Measurements from ENCODE around the gene SRP14.
"Not testable (repeated sequence)": the region's sequence is repeated elsewhere in the genome, so short reads cannot be mapped to it uniquely, and the experiment has no call there.

Gene SRP14

DNA sequence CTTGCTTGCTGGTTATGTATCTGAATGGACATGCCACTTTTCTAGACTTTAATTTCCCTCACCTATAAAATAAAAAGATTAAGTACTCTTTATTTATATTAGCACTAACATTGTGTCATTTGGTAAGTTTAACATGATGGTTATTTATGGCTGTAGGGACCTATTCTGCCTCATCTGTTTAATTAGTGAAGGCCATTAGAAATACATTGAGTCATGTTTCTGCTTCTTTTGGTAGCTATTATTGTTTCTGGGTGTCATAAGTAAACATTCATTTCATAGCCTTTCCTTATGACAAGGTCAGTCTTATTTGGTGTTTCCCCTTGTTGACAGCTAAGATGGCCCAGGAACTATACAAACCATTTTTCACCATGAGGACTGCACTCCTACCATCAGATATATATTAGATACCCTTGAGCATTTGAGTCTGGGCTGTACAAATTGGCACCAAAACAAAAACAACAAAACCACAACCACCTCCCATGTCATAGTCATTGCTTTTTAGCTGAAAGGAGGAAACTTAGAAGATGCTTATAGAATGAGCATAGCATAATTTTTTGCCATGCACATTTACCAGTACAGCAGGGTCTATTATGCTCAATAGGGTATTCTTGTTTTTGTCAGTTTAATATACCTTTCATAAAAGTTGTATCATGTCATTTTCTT is 39.3 kb downstream of the SRP14 start:
- in situ Hi-C loops (cut with MboI; ENCODE audit: low pct_unique_long_range_greater_than_20kb, low sequenced_read_pairs) = no loop called here
- DNase-seq = no peak

DNA sequence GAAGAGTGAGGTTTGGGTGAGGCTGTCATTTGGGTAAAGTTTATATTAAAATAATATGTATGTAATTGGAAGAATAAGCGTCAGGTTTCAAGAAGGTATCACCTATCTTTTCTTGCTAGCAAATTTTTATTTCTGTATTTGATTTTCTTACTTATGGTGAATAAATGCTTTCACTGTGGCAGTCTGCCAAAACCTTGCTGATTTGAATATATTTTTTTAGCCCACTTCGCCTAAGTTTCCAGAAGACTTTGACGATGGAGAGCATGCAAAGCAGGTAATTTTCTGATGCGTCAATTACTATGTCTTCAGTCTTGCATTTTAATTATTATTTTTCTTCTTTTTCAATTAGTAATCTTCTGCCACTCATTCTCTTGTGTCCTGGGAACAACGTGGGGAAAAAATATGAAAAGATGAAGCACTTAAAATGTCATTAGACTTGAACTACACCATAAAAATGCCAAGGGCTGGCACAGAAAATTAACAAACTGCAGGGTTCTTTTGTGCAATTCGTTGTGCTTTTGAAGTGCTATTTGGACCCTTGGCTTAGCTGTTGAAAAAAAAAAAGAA is 40.4 kb downstream of the SRP14 start:
- in situ Hi-C loops (cut with MboI; ENCODE audit: low pct_unique_long_range_greater_than_20kb, low sequenced_read_pairs) = no loop called here
- no peak for DNase-seq

- no peak for DNase-seq
- in situ Hi-C loops (cut with MboI; ENCODE audit: low pct_unique_long_range_greater_than_20kb, low sequenced_read_pairs) = no loop called here
Measured at GRCh38 chr15:39997639-39998038, 41.3 kb downstream of the SRP14 start.

DNA sequence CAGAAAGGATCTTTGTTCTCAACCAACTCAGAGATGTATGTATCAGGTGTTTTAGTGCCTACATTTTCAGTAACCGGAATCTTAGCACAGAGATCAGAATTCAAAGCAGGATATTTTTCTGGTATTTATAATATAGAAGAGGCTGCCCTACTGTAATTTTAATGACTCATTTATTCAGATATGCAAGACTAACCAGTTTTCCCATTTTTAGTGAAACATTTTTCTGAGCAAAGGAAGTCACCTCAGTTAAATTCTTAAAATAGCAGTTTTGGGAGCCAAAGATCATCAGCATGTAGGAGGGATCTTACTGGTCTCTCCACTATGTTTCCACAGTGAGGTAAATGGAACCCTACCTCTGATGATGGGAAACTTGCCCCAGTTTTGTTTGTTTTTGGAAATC is 42.0 kb downstream of the SRP14 start:
- in situ Hi-C loops (cut with MboI; ENCODE audit: low pct_unique_long_range_greater_than_20kb, low sequenced_read_pairs) = no loop called here
- no peak for DNase-seq

DNA sequence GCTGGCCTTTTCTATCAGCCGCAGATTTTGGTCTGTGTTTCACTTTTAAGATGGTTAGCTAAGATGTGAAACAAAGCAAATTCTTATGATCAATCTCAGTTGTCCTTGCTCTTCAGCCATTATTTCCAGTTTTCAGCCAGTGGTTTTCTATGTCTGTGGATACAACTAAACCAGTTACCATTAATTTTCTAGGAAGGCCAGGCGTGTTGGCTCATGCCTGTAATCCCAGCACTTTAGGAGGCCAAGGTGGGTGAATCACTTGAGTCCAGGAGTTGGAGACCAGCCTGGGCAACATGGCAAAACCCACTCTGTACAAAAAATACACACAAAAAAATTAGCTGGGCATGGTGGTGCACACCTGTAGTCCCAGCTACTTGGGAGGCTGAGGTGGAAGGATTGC is 42.8 kb downstream of the SRP14 start:
- DNase-seq; in situ Hi-C loops (cut with MboI; ENCODE audit: low pct_unique_long_range_greater_than_20kb, low sequenced_read_pairs): not testable (repeated sequence)

GRCh38 chr15:39992953-39993352 is 46.0 kb downstream of the SRP14 start:
- DNase-seq; in situ Hi-C loops (cut with MboI; ENCODE audit: low pct_unique_long_range_greater_than_20kb, low sequenced_read_pairs): not testable (repeated sequence)

DNA sequence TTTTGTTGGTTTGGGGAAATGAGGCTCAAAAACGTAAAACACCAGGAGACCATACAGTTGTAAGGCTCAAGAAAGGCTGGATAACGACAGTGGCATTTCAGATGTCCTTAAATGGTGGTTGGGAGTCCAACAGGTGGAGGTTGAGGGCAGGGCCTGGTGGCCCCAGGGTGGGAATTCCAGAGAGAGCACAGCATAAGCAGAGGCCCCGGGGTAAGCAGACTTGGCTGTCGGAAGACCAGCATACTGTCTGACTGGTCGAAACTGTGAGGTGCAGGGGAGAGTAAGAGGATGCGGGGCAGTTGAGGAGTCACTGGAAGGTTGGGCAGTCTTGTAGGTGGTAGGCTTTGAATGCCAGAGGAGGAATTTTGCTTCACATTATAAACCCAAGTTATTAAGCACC is 48.3 kb downstream of the SRP14 start:
- in situ Hi-C loops (cut with MboI; ENCODE audit: low pct_unique_long_range_greater_than_20kb, low sequenced_read_pairs) = no loop called here

GRCh38 chr15:39987821-39988220 is 51.2 kb downstream of the SRP14 start:
- DNase-seq = no peak
- in situ Hi-C loops (cut with MboI; ENCODE audit: low pct_unique_long_range_greater_than_20kb, low sequenced_read_pairs) = no loop called here

More for the DNA sequence above, 48.3 kb downstream of the SRP14 start:
- no peak for DNase-seq

Data from KBM-7 (cell line).